GM12874 (cell line): ENCODE data around the gene SPCS2.

Source experiments
- TF ChIP-seq, protein P1 (sequence below): IDR thresholded peaks from 2 replicates; pipeline ENCODE4 v1.5.1; 2011; ENCODE audit warnings: low read depth, mild to moderate bottlenecking, control low read depth, low read length, moderate library complexity; ENCODE audit not compliant: insufficient read depth

The SPCS2 gene

DNA sequence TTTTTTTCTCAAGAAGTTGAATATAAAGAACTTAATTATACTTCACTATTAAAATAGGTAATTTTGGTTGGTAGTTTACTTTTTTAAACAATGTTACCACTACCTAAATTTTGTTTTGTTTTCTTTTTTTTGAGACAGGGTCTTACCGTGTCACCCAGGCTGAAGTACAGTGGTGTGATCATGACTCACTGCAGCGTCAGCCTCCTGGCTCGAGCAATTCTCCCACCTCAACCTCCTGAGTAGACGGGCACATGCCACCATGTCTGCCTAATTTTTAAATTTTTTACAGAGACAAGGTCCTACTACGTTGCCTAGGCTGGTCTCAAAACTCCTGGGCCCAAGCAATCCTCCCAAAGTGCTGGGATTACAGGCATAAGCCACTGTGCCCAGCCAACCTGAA, 17.6 kb downstream of the SPCS2 start:
- TF ChIP-seq, protein P1, sequence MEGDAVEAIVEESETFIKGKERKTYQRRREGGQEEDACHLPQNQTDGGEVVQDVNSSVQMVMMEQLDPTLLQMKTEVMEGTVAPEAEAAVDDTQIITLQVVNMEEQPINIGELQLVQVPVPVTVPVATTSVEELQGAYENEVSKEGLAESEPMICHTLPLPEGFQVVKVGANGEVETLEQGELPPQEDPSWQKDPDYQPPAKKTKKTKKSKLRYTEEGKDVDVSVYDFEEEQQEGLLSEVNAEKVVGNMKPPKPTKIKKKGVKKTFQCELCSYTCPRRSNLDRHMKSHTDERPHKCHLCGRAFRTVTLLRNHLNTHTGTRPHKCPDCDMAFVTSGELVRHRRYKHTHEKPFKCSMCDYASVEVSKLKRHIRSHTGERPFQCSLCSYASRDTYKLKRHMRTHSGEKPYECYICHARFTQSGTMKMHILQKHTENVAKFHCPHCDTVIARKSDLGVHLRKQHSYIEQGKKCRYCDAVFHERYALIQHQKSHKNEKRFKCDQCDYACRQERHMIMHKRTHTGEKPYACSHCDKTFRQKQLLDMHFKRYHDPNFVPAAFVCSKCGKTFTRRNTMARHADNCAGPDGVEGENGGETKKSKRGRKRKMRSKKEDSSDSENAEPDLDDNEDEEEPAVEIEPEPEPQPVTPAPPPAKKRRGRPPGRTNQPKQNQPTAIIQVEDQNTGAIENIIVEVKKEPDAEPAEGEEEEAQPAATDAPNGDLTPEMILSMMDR, result no peak

DNA sequence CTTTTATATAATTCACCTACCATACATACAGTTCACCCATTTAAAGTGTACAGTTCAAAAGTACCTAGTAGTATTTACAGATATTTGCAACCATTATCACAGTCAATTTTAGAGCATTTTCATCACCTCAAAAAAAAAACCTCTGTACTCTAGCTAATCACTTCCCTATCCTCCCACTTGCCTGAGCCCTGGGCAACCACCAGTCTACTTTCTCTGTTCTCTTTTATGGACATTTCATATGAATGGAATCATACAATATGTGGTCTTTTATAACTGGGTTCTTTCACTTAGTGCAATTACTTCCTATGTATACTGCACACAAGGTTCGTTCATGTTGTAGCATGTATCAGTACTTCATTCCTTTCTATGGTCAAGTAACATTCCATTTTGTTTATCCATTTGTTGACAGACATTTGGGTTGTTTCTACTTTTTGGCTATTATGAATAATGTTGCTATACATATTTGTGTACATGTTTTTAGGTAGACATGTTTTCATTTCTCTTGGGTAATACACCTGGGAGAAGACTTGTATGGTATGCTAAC, 21.9 kb downstream of the SPCS2 start:
- TF ChIP-seq, protein P1, result no peak

- TF ChIP-seq, protein P1, result no peak
Observed at GRCh38 chr11:74971424-74971823, 22.4 kb downstream of the SPCS2 start.

- TF ChIP-seq, protein P1, result no peak
Observed at GRCh38 chr11:74978041-74978440, 29.0 kb downstream of the SPCS2 start.

DNA sequence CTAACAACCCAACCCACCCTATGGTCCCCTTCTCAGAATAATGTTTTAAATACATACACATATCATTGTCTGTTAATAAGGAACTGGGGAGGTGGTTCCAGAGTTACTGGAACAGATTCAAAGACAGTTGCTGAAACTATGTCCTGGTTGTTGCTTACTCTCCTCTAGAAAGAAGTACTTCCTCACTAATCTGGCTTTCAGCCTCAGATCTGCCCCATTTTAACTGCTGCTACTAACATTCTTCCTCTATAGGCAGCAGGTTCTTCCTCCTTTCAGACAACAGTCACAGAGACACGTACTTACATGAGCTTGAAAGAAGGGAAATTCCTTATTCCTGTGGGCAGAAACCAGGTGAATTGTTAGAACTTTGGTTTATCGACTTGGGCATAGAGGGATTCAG, 31.6 kb downstream of the SPCS2 start:
- TF ChIP-seq, protein P1, result no peak

GRCh38 chr11:74981888-74982287, 32.8 kb downstream of the SPCS2 start:
- TF ChIP-seq, protein P1, result no peak

GRCh38 chr11:74984070-74984469, 35.0 kb downstream of the SPCS2 start:
- TF ChIP-seq, protein P1, result no peak
